ENCODE measurements around the gene PTPRT.

PTPRT gene

GRCh38 chr20:42742926-42743325 lies 446.8 kb downstream of the PTPRT start:
- no peak overlapping the region for H2AK5ac ChIP-seq (ENCODE audit: low read length)
- no peaks in the 10 kb centered on the region for H3K36me3 ChIP-seq (ENCODE audit: control insufficient read depth, insufficient read depth, low read length)
- WGBS (ENCODE audit: extremely low coverage, insufficient coverage, low lambda C conversion rate): no CpG with 5 or more reads among the region's 5 CpGs
- H3K56ac ChIP-seq (ENCODE audit: low read length): no peak overlapping the region
- no peak overlapping the region for H3K4ac ChIP-seq (ENCODE audit: low read depth, low read length)
- H3K4me2 ChIP-seq (ENCODE audit: low read length): no peak overlapping the region
- H3K9ac ChIP-seq (ENCODE audit: low read length): no peak overlapping the region
- no peak overlapping the region for H3K23ac ChIP-seq (ENCODE audit: low read length)
- no peak overlapping the region for H2BK120ac ChIP-seq (ENCODE audit: low read depth, low read length)
- H3K79me2 ChIP-seq (ENCODE audit: control insufficient read depth, insufficient read depth, low read length): no peaks in the 10 kb centered on the region
- H3K27ac ChIP-seq (ENCODE audit: low read depth, low read length): no peak overlapping the region
- no peak overlapping the region for H3K4me3 ChIP-seq (ENCODE audit: low read length)
- no peaks in the 10 kb centered on the region for H3K79me1 ChIP-seq (ENCODE audit: low read length)
- H2BK15ac ChIP-seq (replicated peaks; ENCODE audit: low read depth): no peak overlapping the region
- DNase-seq: no peak
- no peak overlapping the region for H4K5ac ChIP-seq (ENCODE audit: low read length)
- peaks cover 9% of the 10 kb centered on the region for H3K4me1 ChIP-seq (ENCODE audit: control insufficient read depth, low read depth, low read length)
- no peak overlapping the region for H2BK5ac ChIP-seq (ENCODE audit: low read length)
- H4K8ac ChIP-seq (ENCODE audit: low read depth, low read length): no peak overlapping the region
- H3K27me3 ChIP-seq (ENCODE audit: insufficient read depth, low read length, poor library complexity): no peaks in the 10 kb centered on the region
- H3K18ac ChIP-seq (ENCODE audit: low read length): no peak overlapping the region

- Histone ChIP-seq H3K4me1 (ENCODE audit: control insufficient read depth, low read depth, low read length) (peaks cover 5% of the 10 kb centered on the region), H3K79me2 (ENCODE audit: control insufficient read depth, insufficient read depth, low read length) (no peaks in the 10 kb centered on the region), H3K56ac (ENCODE audit: low read length) (no peak overlapping the region), H3K4ac (ENCODE audit: low read depth, low read length) (no peak overlapping the region), H2BK120ac (ENCODE audit: low read depth, low read length) (no peak overlapping the region), H3K36me3 (ENCODE audit: control insufficient read depth, insufficient read depth, low read length) (no peaks in the 10 kb centered on the region), H4K8ac (ENCODE audit: low read depth, low read length) (no peak overlapping the region), H3K4me3 (ENCODE audit: low read length) (no peak overlapping the region), H2BK5ac (ENCODE audit: low read length) (no peak overlapping the region), H3K18ac (ENCODE audit: low read length) (no peak overlapping the region), H2BK15ac (replicated peaks; ENCODE audit: low read depth) (no peak overlapping the region), H3K27me3 (ENCODE audit: insufficient read depth, low read length, poor library complexity) (no peaks in the 10 kb centered on the region), H3K27ac (ENCODE audit: low read depth, low read length) (no peak overlapping the region), H3K4me2 (ENCODE audit: low read length) (no peak overlapping the region), H4K5ac (ENCODE audit: low read length) (no peak overlapping the region), H2AK5ac (ENCODE audit: low read length) (no peak overlapping the region), H3K23ac (ENCODE audit: low read length) (no peak overlapping the region), H3K9ac (ENCODE audit: low read length) (no peak overlapping the region), H3K79me1 (ENCODE audit: low read length) (no peaks in the 10 kb centered on the region)
- WGBS (ENCODE audit: extremely low coverage, insufficient coverage, low lambda C conversion rate): no CpG with 5 or more reads among the region's 4 CpGs
- DNase-seq: no peak
Observed at GRCh38 chr20:42741906-42742305, 447.8 kb downstream of the PTPRT start.

- Histone ChIP-seq H3K56ac (ENCODE audit: low read length) (no peak overlapping the region), H3K27me3 (ENCODE audit: insufficient read depth, low read length, poor library complexity) (no peaks in the 10 kb centered on the region), H3K18ac (ENCODE audit: low read length) (no peak overlapping the region), H3K79me2 (ENCODE audit: control insufficient read depth, insufficient read depth, low read length) (no peaks in the 10 kb centered on the region), H4K8ac (ENCODE audit: low read depth, low read length) (no peak overlapping the region), H2AK5ac (ENCODE audit: low read length) (no peak overlapping the region), H3K27ac (ENCODE audit: low read depth, low read length) (no peak overlapping the region), H4K5ac (ENCODE audit: low read length) (no peak overlapping the region), H3K4ac (ENCODE audit: low read depth, low read length) (no peak overlapping the region), H3K4me2 (ENCODE audit: low read length) (no peak overlapping the region), H2BK5ac (ENCODE audit: low read length) (no peak overlapping the region), H3K79me1 (ENCODE audit: low read length) (no peaks in the 10 kb centered on the region), H3K4me1 (ENCODE audit: control insufficient read depth, low read depth, low read length) (no peaks in the 10 kb centered on the region), H3K9ac (ENCODE audit: low read length) (no peak overlapping the region), H2BK15ac (replicated peaks; ENCODE audit: low read depth) (no peak overlapping the region), H2BK120ac (ENCODE audit: low read depth, low read length) (no peak overlapping the region), H3K23ac (ENCODE audit: low read length) (no peak overlapping the region), H3K36me3 (ENCODE audit: control insufficient read depth, insufficient read depth, low read length) (no peaks in the 10 kb centered on the region), H3K4me3 (ENCODE audit: low read length) (no peak overlapping the region)
- WGBS (ENCODE audit: extremely low coverage, insufficient coverage, low lambda C conversion rate): no CpG with 5 or more reads among the region's 6 CpGs
- no peak for DNase-seq
Observed at GRCh38 chr20:42740226-42740870, 449.4 kb downstream of the PTPRT start.

- H2AK5ac ChIP-seq (ENCODE audit: low read length): no peak overlapping the region
- no peaks in the 10 kb centered on the region for H3K36me3 ChIP-seq (ENCODE audit: control insufficient read depth, insufficient read depth, low read length)
- H2BK5ac ChIP-seq (ENCODE audit: low read length): no peak overlapping the region
- no peak overlapping the region for H3K23ac ChIP-seq (ENCODE audit: low read length)
- no peak overlapping the region for H3K4me2 ChIP-seq (ENCODE audit: low read length)
- H2BK120ac ChIP-seq (ENCODE audit: low read depth, low read length): no peak overlapping the region
- WGBS (ENCODE audit: extremely low coverage, insufficient coverage, low lambda C conversion rate): no CpG with 5 or more reads among the region's 3 CpGs
- H3K56ac ChIP-seq (ENCODE audit: low read length): no peak overlapping the region
- no peaks in the 10 kb centered on the region for H3K79me1 ChIP-seq (ENCODE audit: low read length)
- no peak overlapping the region for H3K9ac ChIP-seq (ENCODE audit: low read length)
- no peak for DNase-seq
- no peak overlapping the region for H2BK15ac ChIP-seq (replicated peaks; ENCODE audit: low read depth)
- H3K18ac ChIP-seq (ENCODE audit: low read length): no peak overlapping the region
- no peak overlapping the region for H4K8ac ChIP-seq (ENCODE audit: low read depth, low read length)
- H4K5ac ChIP-seq (ENCODE audit: low read length): no peak overlapping the region
- H3K4ac ChIP-seq (ENCODE audit: low read depth, low read length): no peak overlapping the region
- no peak overlapping the region for H3K4me3 ChIP-seq (ENCODE audit: low read length)
- H3K27me3 ChIP-seq (ENCODE audit: insufficient read depth, low read length, poor library complexity): no peaks in the 10 kb centered on the region
- H3K27ac ChIP-seq (ENCODE audit: low read depth, low read length): no peak overlapping the region
- H3K79me2 ChIP-seq (ENCODE audit: control insufficient read depth, insufficient read depth, low read length): no peaks in the 10 kb centered on the region
- H3K4me1 ChIP-seq (ENCODE audit: control insufficient read depth, low read depth, low read length): no peaks in the 10 kb centered on the region
Observed at GRCh38 chr20:42739683-42740082, 450.0 kb downstream of the PTPRT start.

- Histone ChIP-seq H3K18ac (ENCODE audit: low read length) (no peak overlapping the region), H2BK15ac (replicated peaks; ENCODE audit: low read depth) (no peak overlapping the region), H3K36me3 (ENCODE audit: control insufficient read depth, insufficient read depth, low read length) (no peaks in the 10 kb centered on the region), H3K79me2 (ENCODE audit: control insufficient read depth, insufficient read depth, low read length) (no peaks in the 10 kb centered on the region), H2AK5ac (ENCODE audit: low read length) (no peak overlapping the region), H2BK120ac (ENCODE audit: low read depth, low read length) (no peak overlapping the region), H3K23ac (ENCODE audit: low read length) (no peak overlapping the region), H2BK5ac (ENCODE audit: low read length) (no peak overlapping the region), H3K27ac (ENCODE audit: low read depth, low read length) (no peak overlapping the region), H3K56ac (ENCODE audit: low read length) (no peak overlapping the region), H3K9ac (ENCODE audit: low read length) (no peak overlapping the region), H4K5ac (ENCODE audit: low read length) (no peak overlapping the region), H4K8ac (ENCODE audit: low read depth, low read length) (no peak overlapping the region), H3K4me2 (ENCODE audit: low read length) (no peak overlapping the region), H3K79me1 (ENCODE audit: low read length) (no peaks in the 10 kb centered on the region), H3K4me1 (ENCODE audit: control insufficient read depth, low read depth, low read length) (no peaks in the 10 kb centered on the region), H3K4ac (ENCODE audit: low read depth, low read length) (no peak overlapping the region), H3K27me3 (ENCODE audit: insufficient read depth, low read length, poor library complexity) (no peaks in the 10 kb centered on the region), H3K4me3 (ENCODE audit: low read length) (no peak overlapping the region)
- no CpG with 5 or more reads among the region's 7 CpGs for WGBS (ENCODE audit: extremely low coverage, insufficient coverage, low lambda C conversion rate)
- DNase-seq: no peak
Observed at GRCh38 chr20:42735539-42735938, 454.2 kb downstream of the PTPRT start.

Measured in mesendoderm (in vitro differentiated cells).